Progenitor cell of endocrine pancreas (in vitro differentiated cells): ENCODE results near the gene ELMOD3. TPM values are rescaled to one million over a fixed set of nuclear protein-coding genes. Genes with fewer than 3 reads are reported as not detected.
A peak's percentile ranks its signal among the peaks of the same experiment; 100 is the strongest.

ENCODE experiments used
- DNase-seq: peaks from one replicate; pipeline ENCODE4 v3.0.0; 2021; ENCODE audit warnings: low spot score; ENCODE audit not compliant: unreplicated experiment
- H3K27ac Mint-ChIP-seq: 2 replicates; pipeline ENCODE4 v1.8.0; 2021; ENCODE audit warnings: mild to moderate bottlenecking, moderate library complexity, mixed read lengths
- H3K27me3 Mint-ChIP-seq: 2 replicates; pipeline ENCODE4 v1.8.0; 2021; ENCODE audit warnings: mixed read lengths
- H3K36me3 Mint-ChIP-seq: 2 replicates; pipeline ENCODE4 v1.8.0; 2022; ENCODE audit warnings: mixed read lengths; ENCODE audit not compliant: insufficient read depth
- H3K4me1 Mint-ChIP-seq: 2 replicates; pipeline ENCODE4 v1.8.0; 2021; ENCODE audit warnings: low read depth, mixed read lengths
- H3K4me3 Mint-ChIP-seq: 2 replicates; pipeline ENCODE4 v1.8.0; 2021; ENCODE audit warnings: low read depth, mild to moderate bottlenecking, moderate library complexity, mixed read lengths
- H3K9me3 Mint-ChIP-seq: 2 replicates; pipeline ENCODE4 v1.8.0; 2021; ENCODE audit warnings: low read depth, mixed read lengths
- CTCF ChIP-seq: fragments of 200-600 bp; sonication (generic); IDR thresholded peaks from one replicate; pipeline ENCODE4 v1.5.0; 2021; ENCODE audit warnings: antibody characterized with exemption, mild to moderate bottlenecking; ENCODE audit not compliant: unreplicated experiment
- long read RNA-seq: library from polyadenylated mRNA; unstranded; transcript quantifications from one replicate; pipeline ENCODE4 v2.0.0, GENCODE V29; 2020
- total RNA-seq: library from RNA; stranded (reverse); gene quantifications from 2 replicates; pipeline ENCODE4 v1.2.1, GENCODE V29; 2021

The ELMOD3 gene
- 23.3 and 25.6 TPM in 2 replicates for total RNA-seq
- long read RNA-seq, transcript ELMOD3-202 (13 exons, 2,332 nt) = major isoform, 9 of 106 reads
- long read RNA-seq, transcript ELMOD3-203 (14 exons, 2,413 nt) = minor isoform, 7 of 106 reads
- long read RNA-seq, partial matches to known transcripts = 19 of 106 reads
- long read RNA-seq, other reads (novel, unspliced or antisense) = 71 of 106 reads

- peak; percentile 96 for DNase-seq
Observed at GRCh38 chr2:85354286-85355072, at the start of gene ELMOD3, which contains the start of gene RETSAT. Gene ELMOD3, plus strand, starts transcription at chr2:85354769. Its CDS starts 2,430 bp downstream, at chr2:85357199. Gene RETSAT, minus strand, starts transcription at chr2:85354528. Its CDS starts 21 bp downstream, at chr2:85354507.

GRCh38 chr2:85307527-85307897 is 47.1 kb upstream of the ELMOD3 start:
- Mint-ChIP-seq H3K9me3 (no peaks in the 10 kb centered on the region), H3K4me1 (no peaks in the 10 kb centered on the region), H3K4me3 (no peak overlapping the region), H3K27me3 (no peaks in the 10 kb centered on the region), H3K36me3 (peaks cover 25% of the 10 kb centered on the region), H3K27ac (no peak overlapping the region)
- TF ChIP-seq CTCF = no peak
- no peak for DNase-seq

More at GRCh38 chr2:85354286-85355072, at the start of gene ELMOD3, which contains the start of gene RETSAT:
- Mint-ChIP-seq H3K4me3 (peak within 1 kb of the TSS; percentile 100), H3K9me3 (no peaks in the 10 kb centered on the region), H3K4me1 (peaks cover 15% of the 10 kb centered on the region), H3K36me3 (peaks cover 14% of the 10 kb centered on the region), H3K27ac (peak within 1 kb of the TSS; percentile 98), H3K27me3 (no peaks in the 10 kb centered on the region)
- TF ChIP-seq CTCF = no peak

- H3K9me3 Mint-ChIP-seq = no peaks in the 10 kb centered on the region
- no peaks in the 10 kb centered on the region for H3K4me1 Mint-ChIP-seq
- H3K27ac Mint-ChIP-seq = no peak overlapping the region
- H3K27me3 Mint-ChIP-seq = no peaks in the 10 kb centered on the region
- DNase-seq = no peak
- H3K36me3 Mint-ChIP-seq = peaks cover 25% of the 10 kb centered on the region
- TF ChIP-seq CTCF = no peak
- no peak overlapping the region for H3K4me3 Mint-ChIP-seq
Observed at GRCh38 chr2:85308201-85308600, 46.4 kb upstream of the ELMOD3 start.

- peak overlapping the region; percentile 30 for H3K27ac Mint-ChIP-seq
- no peaks in the 10 kb centered on the region for H3K4me1 Mint-ChIP-seq
- no peaks in the 10 kb centered on the region for H3K9me3 Mint-ChIP-seq
Observed at GRCh38 chr2:85308896-85309555, 45.5 kb upstream of the ELMOD3 start.

More at GRCh38 chr2:85308896-85309555, 45.5 kb upstream of the ELMOD3 start:
- Mint-ChIP-seq H3K4me3 (no peak overlapping the region), H3K36me3 (peaks cover 24% of the 10 kb centered on the region), H3K27me3 (no peaks in the 10 kb centered on the region)
- TF ChIP-seq CTCF = no peak
- DNase-seq = no peak
